ENCODE results near the gene CCL25.

The CCL25 gene

GRCh38 chr19:8108560-8109445 is 56.2 kb downstream of the CCL25 start:
- no peak for DNase-seq (ENCODE audit: low read depth, low spot score)
- no peak overlapping the region for H3K27ac ChIP-seq

GRCh38 chr19:8109455-8109854 is 56.9 kb downstream of the CCL25 start:
- H3K27ac ChIP-seq = no peak overlapping the region
- DNase-seq (ENCODE audit: low read depth, low spot score) = no peak

DNA sequence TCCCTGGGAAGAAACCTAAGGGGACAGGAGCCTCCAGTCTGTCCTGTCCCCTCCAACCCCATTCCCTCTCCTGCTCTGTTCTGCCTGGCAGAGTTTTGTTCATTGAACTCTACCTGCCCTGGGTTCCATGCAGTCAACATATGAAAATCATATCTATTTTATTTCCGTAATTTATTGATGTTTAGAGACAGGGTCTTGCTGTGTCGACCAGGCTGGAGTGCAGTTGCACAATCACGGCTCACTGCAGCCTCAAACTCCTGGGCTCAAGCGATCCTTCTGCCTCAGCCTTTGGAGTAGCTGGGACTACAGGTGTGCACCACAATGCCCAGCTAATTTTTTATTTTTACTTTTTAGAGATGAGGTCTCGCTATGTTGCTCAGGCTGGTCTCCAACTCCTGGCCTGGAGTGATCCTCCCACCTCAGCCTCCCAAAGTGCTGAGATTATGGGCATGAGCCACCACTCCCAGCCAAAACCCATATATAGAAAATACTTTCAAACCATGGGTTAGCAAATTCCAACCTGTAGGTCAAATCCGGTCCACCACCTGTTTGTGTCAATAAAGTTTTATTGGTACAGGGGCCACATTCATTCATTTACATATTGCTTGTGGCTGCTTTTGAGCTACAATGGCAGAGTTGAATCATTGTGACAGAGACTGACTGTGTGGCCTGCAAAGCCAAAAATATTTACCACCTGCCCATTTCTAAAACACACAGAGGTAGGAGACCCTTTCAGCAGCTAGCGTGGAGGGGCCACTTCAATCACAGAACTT is 57.5 kb downstream of the CCL25 start:
- no peak for DNase-seq (ENCODE audit: low read depth, low spot score)
- H3K27ac ChIP-seq = no peak overlapping the region

DNA sequence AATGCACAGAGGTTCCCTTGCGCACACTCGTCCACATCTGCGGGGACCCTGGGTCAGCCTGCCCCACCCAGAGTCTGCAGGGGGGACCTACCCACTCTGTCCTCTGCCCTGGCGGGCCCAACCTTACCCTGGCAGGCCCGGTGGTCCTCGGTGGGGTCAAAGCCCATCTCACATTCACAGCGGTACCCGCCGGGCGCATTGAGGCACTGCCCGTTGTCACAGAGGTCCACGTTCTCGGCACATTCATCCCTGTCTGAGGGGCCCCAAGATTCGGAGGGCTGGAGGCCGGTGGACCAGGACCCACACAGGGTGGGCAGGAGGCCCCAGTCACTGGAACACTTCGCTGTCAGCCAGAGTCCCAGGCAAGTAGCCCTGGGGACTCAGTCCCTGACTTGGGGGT is 58.4 kb downstream of the CCL25 start:
- no peak overlapping the region for H3K27ac ChIP-seq
- DNase-seq (ENCODE audit: low read depth, low spot score) = no peak

DNA sequence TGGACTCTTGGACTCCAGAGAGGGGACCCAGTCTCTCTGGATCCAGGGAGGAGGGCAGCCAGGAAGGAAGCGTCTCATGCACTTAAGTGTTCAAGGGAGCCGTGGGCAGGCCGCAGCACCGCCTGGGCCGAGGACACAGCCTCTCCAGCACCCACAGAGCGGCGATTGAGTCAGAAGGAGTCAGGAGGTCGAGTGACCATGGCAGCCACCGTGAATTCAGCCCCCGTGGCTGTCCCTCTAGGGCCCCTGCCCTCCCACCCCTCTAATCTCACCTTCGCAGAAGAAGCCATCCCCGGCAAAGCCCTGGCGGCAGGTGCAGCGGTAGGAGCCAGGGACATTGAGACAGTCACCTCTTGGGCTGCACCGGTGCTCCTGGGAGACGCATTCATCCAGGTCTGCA is 58.8 kb downstream of the CCL25 start:
- no peak for DNase-seq (ENCODE audit: low read depth, low spot score)
- H3K27ac ChIP-seq = no peak overlapping the region
